GM19193 (cell line): Measurements from ENCODE around the gene DLG4.

Experiments used
- POLR2A ChIP-seq: IDR thresholded peaks from 4 replicates; pipeline ENCODE4 v1.6.1; 2011; ENCODE audit not compliant: insufficient read depth, insufficient read length; ENCODE audit errors: extremely low read depth

Gene DLG4

GRCh38 chr17:7239091-7240027, 19.7 kb upstream of the DLG4 start, which contains the start of gene PHF23:
Gene PHF23 (minus strand): TSS chr17:7239457. CDS start chr17:7239279, 178 bp downstream.
- TF ChIP-seq POLR2A: no peak

GRCh38 chr17:7238420-7239090, 18.9 kb upstream of the DLG4 start:
- no peak for TF ChIP-seq POLR2A

GRCh38 chr17:7237761-7238419, 18.3 kb upstream of the DLG4 start:
- peak; percentile 50 for TF ChIP-seq POLR2A

- no peak for TF ChIP-seq POLR2A
These were observed 17.7 kb upstream of the DLG4 start for GRCh38 chr17:7237266-7237760.

- TF ChIP-seq POLR2A: no peak
These were observed 17.2 kb upstream of the DLG4 start for GRCh38 chr17:7236808-7237207.

- no peak for TF ChIP-seq POLR2A
These were observed 16.3 kb upstream of the DLG4 start for GRCh38 chr17:7235693-7236665.

GRCh38 chr17:7234083-7234951, 14.7 kb upstream of the DLG4 start, which contains the start of gene DVL2:
Gene DVL2 (minus strand): TSS chr17:7234517. CDS start chr17:7234262, 255 bp downstream.
- TF ChIP-seq POLR2A: peak; percentile 77

- TF ChIP-seq POLR2A: no peak
These were observed 14.1 kb upstream of the DLG4 start for GRCh38 chr17:7233701-7234082.

GRCh38 chr17:7232114-7232513, 12.5 kb upstream of the DLG4 start:
- no peak for TF ChIP-seq POLR2A

- no peak for TF ChIP-seq POLR2A
These were observed 9.9 kb upstream of the DLG4 start for GRCh38 chr17:7229504-7229903.

GRCh38 chr17:7228920-7229319, 9.3 kb upstream of the DLG4 start:
- no peak for TF ChIP-seq POLR2A

- TF ChIP-seq POLR2A: no peak
These were observed 7.4 kb upstream of the DLG4 start for GRCh38 chr17:7226721-7227710.

GRCh38 chr17:7225711-7226331, 6.2 kb upstream of the DLG4 start:
- TF ChIP-seq POLR2A: no peak
